Islet precursor cell (in vitro differentiated cells): ENCODE data around the gene AQP12A.

Experiments
- DNase-seq: peaks from one replicate; pipeline ENCODE4 v3.0.0-alpha.2; 2018

The AQP12A gene

GRCh38 chr2:240711701-240712100 lies 20.0 kb downstream of the AQP12A start:
- no peak for DNase-seq

GRCh38 chr2:240712121-240712520 lies 20.5 kb downstream of the AQP12A start:
- DNase-seq: no peak

- DNase-seq: no peak
Observed at GRCh38 chr2:240713071-240713927, 21.6 kb downstream of the AQP12A start.

- DNase-seq: no peak
Observed at GRCh38 chr2:240713928-240714746, 22.5 kb downstream of the AQP12A start.

- no peak for DNase-seq
Observed at GRCh38 chr2:240714747-240715725, 23.4 kb downstream of the AQP12A start.

GRCh38 chr2:240716130-240716798 lies 24.6 kb downstream of the AQP12A start:
- DNase-seq: no peak

- DNase-seq: no peak
Observed at GRCh38 chr2:240717181-240717641, 25.5 kb downstream of the AQP12A start.

- no peak for DNase-seq
Observed at GRCh38 chr2:240717681-240718581, 26.3 kb downstream of the AQP12A start.

- no peak for DNase-seq
Observed at GRCh38 chr2:240718896-240719490, 27.3 kb downstream of the AQP12A start.

- no peak for DNase-seq
Observed at GRCh38 chr2:240719676-240720545, 28.2 kb downstream of the AQP12A start.

GRCh38 chr2:240720686-240721595 lies 29.3 kb downstream of the AQP12A start:
- DNase-seq: no peak

GRCh38 chr2:240721596-240722180 lies 30.0 kb downstream of the AQP12A start:
- no peak for DNase-seq

- no peak for DNase-seq
Observed at GRCh38 chr2:240722376-240722775, 30.7 kb downstream of the AQP12A start.

- DNase-seq: no peak
Observed at GRCh38 chr2:240722796-240723735, 31.4 kb downstream of the AQP12A start.

- DNase-seq: no peak
Observed at GRCh38 chr2:240723851-240724250, 32.2 kb downstream of the AQP12A start.

- no peak for DNase-seq
Observed at GRCh38 chr2:240724431-240724830, 32.8 kb downstream of the AQP12A start.

GRCh38 chr2:240725266-240725665 lies 33.6 kb downstream of the AQP12A start:
- DNase-seq: no peak
